HCEC 1CT (cell line): ENCODE results near the gene CEBPZOS.
"Not testable (repeated sequence)": the region's sequence is repeated elsewhere in the genome, so short reads cannot be mapped to it uniquely, and the experiment has no call there.

ENCODE experiments used
- DNase-seq: peaks from one replicate; pipeline ENCODE4 v3.0.0-alpha.2; 2017

CEBPZOS gene

GRCh38 chr2:37191747-37192146, 4.5 kb upstream of the CEBPZOS start:
- no peak for DNase-seq

- no peak for DNase-seq
Observed at GRCh38 chr2:37192551-37192950, 3.7 kb upstream of the CEBPZOS start.

GRCh38 chr2:37195862-37196319, 405 bp upstream of the CEBPZOS start:
- DNase-seq = not testable (repeated sequence)

DNA sequence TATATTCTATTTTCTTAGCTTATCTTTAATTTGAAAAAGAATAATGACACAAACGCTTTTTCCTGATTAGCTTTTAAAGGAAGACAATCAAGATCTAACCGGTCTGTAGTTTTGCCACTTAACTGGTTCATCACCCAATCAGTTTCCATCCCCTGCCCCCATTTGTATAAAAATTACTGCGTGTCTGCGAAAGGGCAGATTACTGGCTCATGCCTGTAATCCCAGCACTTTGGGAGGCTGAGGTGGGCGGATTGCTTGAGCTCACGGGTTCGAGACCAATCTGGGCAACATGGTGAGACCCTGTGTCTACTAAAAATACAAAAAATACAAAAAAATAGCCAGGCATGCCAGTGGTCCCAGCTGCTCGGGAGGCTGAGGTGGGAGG, 2.4 kb downstream of the CEBPZOS start:
- no peak for DNase-seq

DNA sequence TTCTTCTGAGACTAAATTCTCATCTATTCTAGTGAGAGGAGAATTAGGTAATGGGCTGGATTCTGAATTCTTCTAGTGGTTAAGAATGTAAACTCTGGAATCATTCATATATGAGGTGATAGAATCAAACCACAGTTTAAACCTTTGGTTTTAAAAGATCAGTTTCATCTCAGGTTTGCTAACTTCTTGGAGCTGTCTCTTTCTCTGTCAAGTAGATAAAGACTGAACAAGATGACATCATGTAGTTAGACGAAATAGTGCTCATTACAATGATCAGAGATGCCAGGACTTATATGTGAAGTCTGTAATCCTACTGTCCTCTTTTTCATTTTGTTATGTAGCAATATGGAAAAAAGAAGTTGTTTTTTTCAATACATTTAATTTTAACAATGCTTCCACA, 4.9 kb downstream of the CEBPZOS start:
- DNase-seq = no peak

DNA sequence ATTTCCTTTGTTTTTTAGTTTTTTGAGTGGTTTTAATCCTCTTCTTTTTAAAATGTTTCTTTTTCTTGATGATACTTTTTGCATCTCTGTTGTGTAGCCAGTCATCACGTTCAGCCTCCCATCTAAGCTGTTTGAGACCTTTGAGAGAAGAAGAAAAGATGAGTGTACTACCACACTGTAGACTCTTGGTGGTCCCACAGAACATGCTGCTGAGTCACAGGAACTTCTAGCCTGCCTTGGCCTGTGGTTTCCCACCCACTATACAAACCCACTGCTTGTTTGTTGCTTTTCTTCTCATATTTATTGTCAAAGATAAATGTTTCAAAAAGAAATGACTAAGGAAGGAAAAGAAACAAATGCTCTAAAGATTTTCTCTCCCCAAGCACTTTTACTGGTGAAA, 5.5 kb downstream of the CEBPZOS start:
- DNase-seq = no peak

GRCh38 chr2:37203708-37204107, 7.4 kb downstream of the CEBPZOS start:
- no peak for DNase-seq

DNA sequence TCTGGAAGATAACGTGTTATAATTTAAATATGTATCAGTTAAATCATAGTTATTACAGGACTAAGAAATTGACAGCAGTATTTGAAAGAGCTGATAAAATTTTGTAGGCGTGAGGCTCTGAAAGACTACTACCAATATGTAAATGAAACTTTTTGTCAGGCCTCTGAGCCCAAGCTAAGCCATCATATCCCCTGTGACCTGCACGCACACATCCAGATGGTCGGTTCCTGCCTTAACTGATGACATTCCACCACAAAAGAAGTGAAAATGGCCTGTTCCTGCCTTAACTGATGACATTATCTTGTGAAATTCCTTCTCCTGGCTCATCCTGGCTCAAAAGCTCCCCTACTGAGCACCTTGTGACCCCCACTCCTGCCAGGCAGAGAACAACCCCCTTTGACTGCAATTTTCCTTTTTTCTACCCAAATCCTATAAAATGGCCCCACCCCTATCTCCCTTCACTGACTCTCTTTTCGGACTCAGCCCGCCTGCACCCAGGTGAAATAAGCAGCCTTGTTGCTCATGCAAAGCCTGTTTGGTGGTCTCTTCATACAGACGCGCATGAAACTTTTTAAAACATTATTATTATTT, 8.9 kb downstream of the CEBPZOS start:
- DNase-seq = not testable (repeated sequence)

- DNase-seq = no peak
Observed at GRCh38 chr2:37205689-37206341, 9.5 kb downstream of the CEBPZOS start.

DNA sequence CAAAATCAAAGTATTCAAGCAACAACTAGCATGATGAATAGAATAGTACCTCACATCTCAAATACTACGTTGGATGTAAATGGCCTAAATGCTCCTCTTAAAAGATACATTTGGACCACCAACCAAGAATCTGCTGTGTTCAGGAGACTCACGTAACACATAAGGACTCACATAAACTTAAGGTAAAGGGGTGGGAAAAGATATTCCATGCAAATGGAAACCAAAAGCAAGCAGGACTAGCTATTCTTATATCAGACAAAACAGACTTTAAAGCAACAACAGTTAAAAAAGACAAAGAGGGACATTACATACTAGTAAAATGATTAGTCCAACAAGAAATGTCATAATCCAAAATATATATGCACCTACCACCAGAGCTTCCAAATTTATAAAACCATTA, 10.5 kb downstream of the CEBPZOS start:
- not testable (repeated sequence) for DNase-seq

- no peak for DNase-seq
Observed at GRCh38 chr2:37211212-37211611, 14.9 kb downstream of the CEBPZOS start.

DNA sequence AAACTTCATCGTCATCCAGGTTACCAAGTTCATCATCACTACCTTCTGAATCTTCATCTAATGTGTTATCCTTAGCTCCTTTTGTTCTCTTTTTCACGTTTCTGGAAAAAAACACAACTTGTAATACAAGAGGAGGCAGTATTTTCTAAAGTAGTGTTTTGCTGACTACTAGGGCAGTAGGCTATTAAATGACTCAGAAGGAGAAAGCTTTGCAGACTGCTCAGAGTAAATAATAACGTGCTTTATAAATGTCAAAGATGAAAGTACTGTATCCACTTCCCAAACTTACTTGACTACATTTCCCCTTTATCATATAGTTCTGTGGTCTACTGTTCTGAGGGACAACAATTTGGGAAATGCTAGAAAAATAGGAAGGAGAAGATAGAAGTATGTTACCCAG, 15.6 kb downstream of the CEBPZOS start:
- DNase-seq = no peak

DNA sequence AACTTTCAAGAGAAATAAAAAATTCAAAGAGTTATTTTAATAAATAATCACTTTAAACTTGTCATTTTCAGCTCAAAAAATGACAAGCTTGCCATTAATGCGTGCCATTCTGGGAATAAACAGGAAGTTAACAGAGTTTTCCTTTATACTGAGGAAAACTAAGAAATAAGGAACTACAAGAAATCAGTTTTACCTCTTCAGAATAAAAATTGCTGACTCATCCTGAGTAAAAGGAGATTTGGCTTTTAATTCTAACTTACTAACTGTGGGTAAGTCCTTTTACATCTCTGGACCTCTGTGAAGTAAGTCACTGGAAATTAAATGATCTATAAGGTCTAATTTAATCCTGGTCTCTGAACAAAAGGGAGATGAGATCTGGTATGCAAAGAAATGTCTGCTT, 19.0 kb downstream of the CEBPZOS start:
- DNase-seq = no peak

- no peak for DNase-seq
Observed at GRCh38 chr2:37219046-37219445, 22.8 kb downstream of the CEBPZOS start.

GRCh38 chr2:37223131-37223530, 26.8 kb downstream of the CEBPZOS start:
- DNase-seq = no peak

DNA sequence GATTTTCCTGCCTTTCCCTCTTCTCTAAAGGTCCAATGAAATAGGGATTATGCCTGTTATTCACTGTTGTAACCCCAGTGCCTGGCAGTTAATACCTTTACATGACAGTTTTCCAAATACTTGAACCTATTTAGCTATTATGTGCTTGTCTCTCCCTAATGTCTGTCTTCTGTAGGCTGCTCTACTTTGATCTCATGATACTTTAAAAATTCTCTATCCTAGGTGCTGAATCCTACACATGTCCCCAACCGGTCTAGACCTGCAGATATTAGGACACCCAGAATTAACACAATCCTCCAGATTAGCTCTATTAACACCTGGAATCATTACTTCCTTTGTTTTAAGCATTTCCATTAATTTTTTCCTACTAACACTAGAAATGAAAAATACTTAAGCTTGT, 27.8 kb downstream of the CEBPZOS start:
- DNase-seq = no peak

- not testable (repeated sequence) for DNase-seq
Observed at GRCh38 chr2:37225129-37225528, 28.8 kb downstream of the CEBPZOS start.

GRCh38 chr2:37226863-37227262, 30.6 kb downstream of the CEBPZOS start:
- no peak for DNase-seq

DNA sequence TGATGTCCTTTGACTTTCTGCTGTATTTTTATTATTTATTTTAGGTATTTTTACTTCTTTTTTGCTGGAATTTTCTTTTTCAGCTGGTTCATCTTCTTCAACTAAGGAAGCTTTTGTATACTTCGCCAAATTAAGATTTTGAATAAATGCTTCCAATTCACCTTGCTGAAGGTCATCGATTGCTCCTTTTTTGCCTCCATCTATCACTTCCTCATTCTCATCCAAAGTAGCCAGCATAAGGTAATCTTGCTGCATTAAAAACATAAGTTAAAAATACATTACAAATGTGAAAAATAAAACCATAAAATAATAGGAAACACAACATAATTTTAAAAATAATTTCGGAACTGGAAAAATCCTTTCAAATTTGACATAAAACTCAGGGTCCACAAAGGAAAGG, 32.5 kb downstream of the CEBPZOS start:
- no peak for DNase-seq

DNA sequence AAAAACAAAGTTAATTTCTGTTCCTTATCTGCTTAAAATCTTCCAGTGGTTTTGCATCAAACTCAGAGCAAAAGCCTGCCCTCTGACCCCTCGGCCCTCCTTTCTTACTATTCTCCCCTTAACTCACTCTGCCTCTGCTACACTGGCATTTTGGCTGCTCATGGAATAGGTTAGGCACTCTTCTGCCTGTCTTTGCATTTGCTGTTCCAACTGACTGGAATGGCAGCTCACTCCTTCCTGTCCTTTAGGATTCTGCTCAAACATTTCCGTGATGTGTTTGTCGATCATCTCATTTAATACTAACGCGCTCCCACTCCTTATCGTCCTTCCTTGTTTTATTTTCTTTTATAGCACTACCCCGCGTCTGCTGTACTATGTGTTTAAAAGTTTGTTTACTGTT, 34.3 kb downstream of the CEBPZOS start:
- peak; percentile 5 for DNase-seq

- DNase-seq = peak; percentile 93
Observed at GRCh38 chr2:37231241-37232130, 35.2 kb downstream of the CEBPZOS start, which contains the start of the genes CEBPZ and NDUFAF7. CEBPZ (minus strand) TSS chr2:37231596; CDS start chr2:37231567, 29 bp downstream. NDUFAF7 (plus strand) TSS chr2:37231658; CDS start chr2:37231706, 48 bp downstream.

DNA sequence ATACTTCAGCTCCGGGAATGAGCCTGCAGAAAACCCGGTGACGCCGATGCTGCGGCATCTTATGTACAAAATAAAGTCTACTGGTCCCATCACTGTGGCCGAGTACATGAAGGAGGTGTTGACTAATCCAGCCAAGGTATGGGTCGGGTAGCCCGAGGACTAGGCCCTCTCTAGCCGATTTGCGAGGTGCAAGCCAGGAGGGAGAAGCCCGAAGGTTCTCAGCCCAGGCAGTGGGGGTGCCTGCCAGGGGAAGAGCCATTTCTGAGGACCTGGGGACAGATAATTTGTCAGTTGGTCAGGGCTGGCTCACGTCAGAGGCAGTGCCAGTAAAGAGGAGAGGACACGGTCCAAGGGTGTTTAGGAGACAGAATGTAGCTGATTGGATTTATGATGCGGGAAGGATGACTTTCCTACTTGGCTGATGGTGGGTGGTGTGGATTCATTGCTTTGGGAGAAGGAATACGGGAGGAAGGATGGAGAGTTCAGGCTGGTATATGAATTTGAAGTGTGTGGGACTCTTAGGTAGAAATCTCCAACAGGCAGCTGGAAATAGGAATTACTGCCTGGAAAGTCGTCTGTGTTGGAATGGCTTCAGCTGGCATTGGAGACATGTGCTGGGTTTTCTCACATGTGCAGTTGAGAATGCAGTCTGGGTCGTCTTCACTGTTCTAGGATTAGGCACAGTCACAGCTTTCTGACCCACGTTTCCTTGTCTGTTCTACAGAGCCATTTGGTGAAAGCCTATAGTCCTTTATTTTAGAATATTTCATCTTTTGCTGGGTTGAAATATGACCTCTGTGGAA, 36.0 kb downstream of the CEBPZOS start:
- peak; percentile 12 for DNase-seq

- no peak for DNase-seq
Observed at GRCh38 chr2:37243435-37243834, 47.1 kb downstream of the CEBPZOS start.
